NOMO-1 treated with dmso at 0.1 percent for 144 hours (cell line): ENCODE data around the gene GTF2A1.
"Not testable (repeated sequence)": the region's sequence is repeated elsewhere in the genome, so short reads cannot be mapped to it uniquely, and the experiment has no call there.

ENCODE experiments used
- DNase-seq: peaks from one replicate; lab custom pipeline; 2025; ENCODE audit not compliant: unreplicated experiment; lab: John Stamatoyannopoulos, UW

GTF2A1 gene

GRCh38 chr14:81220830-81221578 lies at the start of gene GTF2A1:
Gene GTF2A1 (minus strand): TSS chr14:81220959. CDS start chr14:81220518, 441 bp downstream.
- DNase-seq, result peak; percentile 96

GRCh38 chr14:81269979-81270375 lies 49.2 kb upstream of the GTF2A1 start:
- no peak for DNase-seq

- DNase-seq, result peak; percentile 25
Observed at GRCh38 chr14:81269100-81269978, 48.6 kb upstream of the GTF2A1 start.

- no peak for DNase-seq
Observed at GRCh38 chr14:81268016-81268416, 47.3 kb upstream of the GTF2A1 start.

GRCh38 chr14:81265636-81266169 lies 44.9 kb upstream of the GTF2A1 start:
- no peak for DNase-seq

- DNase-seq, result no peak
Observed at GRCh38 chr14:81264671-81265070, 43.9 kb upstream of the GTF2A1 start.

GRCh38 chr14:81263777-81264410 lies 43.1 kb upstream of the GTF2A1 start:
- DNase-seq, result no peak

- no peak for DNase-seq
Observed at GRCh38 chr14:81261176-81261575, 40.4 kb upstream of the GTF2A1 start.

- DNase-seq, result no peak
Observed at GRCh38 chr14:81260732-81261131, 40.0 kb upstream of the GTF2A1 start.

GRCh38 chr14:81256289-81256960 lies 35.7 kb upstream of the GTF2A1 start:
- peak; percentile 30 for DNase-seq

GRCh38 chr14:81252278-81252677 lies 31.5 kb upstream of the GTF2A1 start:
- no peak for DNase-seq

- DNase-seq, result no peak
Observed at GRCh38 chr14:81247271-81247766, 26.6 kb upstream of the GTF2A1 start.

- no peak for DNase-seq
Observed at GRCh38 chr14:81246461-81247270, 25.9 kb upstream of the GTF2A1 start.

- DNase-seq, result no peak
Observed at GRCh38 chr14:81245771-81246170, 25.0 kb upstream of the GTF2A1 start.

GRCh38 chr14:81244431-81244830 lies 23.7 kb upstream of the GTF2A1 start:
- DNase-seq, result not testable (repeated sequence)

- DNase-seq, result no peak
Observed at GRCh38 chr14:81243499-81243898, 22.7 kb upstream of the GTF2A1 start.

- DNase-seq, result not testable (repeated sequence)
Observed at GRCh38 chr14:81236849-81237248, 16.1 kb upstream of the GTF2A1 start.

GRCh38 chr14:81236138-81236537 lies 15.4 kb upstream of the GTF2A1 start:
- DNase-seq, result no peak

- no peak for DNase-seq
Observed at GRCh38 chr14:81235096-81235495, 14.3 kb upstream of the GTF2A1 start.

GRCh38 chr14:81234278-81234677 lies 13.5 kb upstream of the GTF2A1 start:
- DNase-seq, result no peak
